Chondrocyte (in vitro differentiated cells): ENCODE results near the gene LPAR1. TPM values are rescaled to one million over a fixed set of nuclear protein-coding genes. Genes with fewer than 3 reads are reported as not detected.

ENCODE experiments used
- DNase-seq: peaks from one replicate; pipeline ENCODE4 v3.0.0; 2021; ENCODE audit warnings: mixed read lengths, low spot score
- H3K27ac Mint-ChIP-seq: one replicate; pipeline ENCODE4 v1.8.0; 2021; ENCODE audit warnings: mild to moderate bottlenecking, moderate library complexity, mixed read lengths; ENCODE audit not compliant: unreplicated experiment
- H3K27me3 Mint-ChIP-seq: 2 replicates; pipeline ENCODE4 v1.8.0; 2021; ENCODE audit warnings: low read depth, mixed read lengths
- H3K36me3 Mint-ChIP-seq: 2 replicates; pipeline ENCODE4 v1.8.0; 2021; ENCODE audit warnings: low read depth, mixed read lengths
- H3K4me1 Mint-ChIP-seq: 2 replicates; pipeline ENCODE4 v1.8.0; 2021; ENCODE audit warnings: low read depth, mild to moderate bottlenecking, mixed read lengths
- H3K4me3 Mint-ChIP-seq: one replicate; pipeline ENCODE4 v1.8.0; 2021; ENCODE audit warnings: mild to moderate bottlenecking, moderate library complexity, mixed read lengths; ENCODE audit not compliant: unreplicated experiment
- H3K9me3 Mint-ChIP-seq: 2 replicates; pipeline ENCODE4 v1.8.0; 2021; ENCODE audit warnings: low read depth, mixed read lengths
- CTCF ChIP-seq: fragments of 200-600 bp; sonication (generic); IDR thresholded peaks from 2 replicates; pipeline ENCODE4 v1.5.0; 2021; ENCODE audit warnings: antibody characterized with exemption, mild to moderate bottlenecking, moderate library complexity
- total RNA-seq: library from RNA; stranded (reverse); gene quantifications from 3 replicates; pipeline ENCODE4 v1.2.1, GENCODE V29; 2021

Gene LPAR1
- total RNA-seq, 1 donor from 2014 or later, result 33.5 TPM

DNA sequence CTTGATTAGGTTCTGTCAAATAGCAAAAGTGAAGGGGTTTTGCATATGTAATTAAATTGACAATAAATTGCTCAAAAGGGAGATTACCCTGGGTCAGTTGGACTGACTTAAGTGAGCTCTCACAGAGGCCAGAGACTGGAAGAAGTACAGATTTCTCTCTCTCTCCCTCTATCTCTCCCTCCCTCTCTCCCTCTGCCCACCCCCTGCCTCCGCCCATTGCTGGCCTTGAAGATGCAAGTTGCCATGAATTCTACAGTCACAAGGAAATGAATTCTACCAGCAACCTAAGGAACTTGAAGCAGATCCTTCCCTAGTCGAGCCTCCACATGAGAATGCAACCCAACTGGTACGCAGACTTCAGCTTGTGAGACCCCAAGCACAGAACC, 119.2 kb downstream of the LPAR1 start:
- Mint-ChIP-seq H3K27ac (peak overlapping the region; percentile 91), H3K36me3 (peaks cover 2% of the 10 kb centered on the region), H3K4me1 (peaks cover 66% of the 10 kb centered on the region), H3K9me3 (no peaks in the 10 kb centered on the region), H3K27me3 (no peaks in the 10 kb centered on the region), H3K4me3 (no peak overlapping the region)
- DNase-seq, result no peak
- no peak for TF ChIP-seq CTCF

- no peaks in the 10 kb centered on the region for H3K27me3 Mint-ChIP-seq
- no peak overlapping the region for H3K4me3 Mint-ChIP-seq
- TF ChIP-seq CTCF, result no peak
- peaks cover 67% of the 10 kb centered on the region for H3K4me1 Mint-ChIP-seq
- H3K27ac Mint-ChIP-seq, result peak overlapping the region; percentile 91
- peaks cover 3% of the 10 kb centered on the region for H3K36me3 Mint-ChIP-seq
- DNase-seq, result no peak
- H3K9me3 Mint-ChIP-seq, result no peaks in the 10 kb centered on the region
Observed at GRCh38 chr9:110918316-110919049, 119.8 kb downstream of the LPAR1 start.

DNA sequence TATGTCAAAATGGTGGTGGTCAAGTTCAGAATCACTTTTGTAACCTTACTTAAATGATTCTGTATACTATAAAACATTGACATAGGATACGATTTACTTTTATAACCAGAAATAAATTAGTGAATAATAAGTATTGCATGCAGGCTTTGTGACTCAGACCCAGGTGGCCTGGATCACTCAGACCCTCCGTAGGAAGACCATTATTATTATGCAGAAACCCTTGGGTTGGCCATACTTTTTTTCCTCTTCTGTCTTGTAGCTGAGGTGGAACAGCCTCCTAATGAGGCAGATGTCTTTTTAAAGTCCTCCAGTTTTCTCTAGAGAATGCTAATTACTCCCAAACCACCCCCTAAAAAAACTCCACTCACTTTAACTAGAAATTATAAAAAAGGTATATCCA, 121.9 kb downstream of the LPAR1 start:
- no peaks in the 10 kb centered on the region for H3K9me3 Mint-ChIP-seq
- no peaks in the 10 kb centered on the region for H3K27me3 Mint-ChIP-seq
- H3K4me3 Mint-ChIP-seq, result no peak overlapping the region
- peak overlapping the region; percentile 62 for H3K27ac Mint-ChIP-seq
- H3K4me1 Mint-ChIP-seq, result peaks cover 66% of the 10 kb centered on the region
- no peak for TF ChIP-seq CTCF
- DNase-seq, result no peak
- peaks cover 3% of the 10 kb centered on the region for H3K36me3 Mint-ChIP-seq

GRCh38 chr9:110912419-110913291, 125.6 kb downstream of the LPAR1 start:
- H3K4me3 Mint-ChIP-seq, result no peak overlapping the region
- no peak for TF ChIP-seq CTCF
- H3K36me3 Mint-ChIP-seq, result peaks cover 12% of the 10 kb centered on the region
- peaks cover 12% of the 10 kb centered on the region for H3K9me3 Mint-ChIP-seq
- peak overlapping the region; percentile 87 for H3K27ac Mint-ChIP-seq
- peaks cover 46% of the 10 kb centered on the region for H3K4me1 Mint-ChIP-seq
- no peaks in the 10 kb centered on the region for H3K27me3 Mint-ChIP-seq
- DNase-seq, result no peak

GRCh38 chr9:110911659-110912418, 126.4 kb downstream of the LPAR1 start:
- H3K4me1 Mint-ChIP-seq, result peaks cover 43% of the 10 kb centered on the region
- peak overlapping the region; percentile 87 for H3K27ac Mint-ChIP-seq
- peaks cover 12% of the 10 kb centered on the region for H3K36me3 Mint-ChIP-seq

More at GRCh38 chr9:110911659-110912418, 126.4 kb downstream of the LPAR1 start:
- no peak for DNase-seq
- Mint-ChIP-seq H3K27me3 (no peaks in the 10 kb centered on the region), H3K4me3 (no peak overlapping the region), H3K9me3 (peaks cover 12% of the 10 kb centered on the region)
- no peak for TF ChIP-seq CTCF
